Gastrocnemius medialis (tissue), 4 donors: ENCODE measurements around the gene ZCCHC14. TPM values are rescaled to one million over a fixed set of nuclear protein-coding genes. Genes with fewer than 3 reads are reported as not detected.

ENCODE experiments used
- ATAC-seq, 2 donors: fragments of 150-250 bp; one replicate each; pipeline ENCODE4 v1.9.1; 2016
- DNase-seq, 2 donors: peaks; one replicate each; pipeline ENCODE4 v3.0.0-alpha.2; 2019
- H3K27ac ChIP-seq, 4 donors: fragments of 200-600 bp; sonication (generic); 1 replicate in 1 of 4; 2 replicates in 3 of 4; pipeline ENCODE4 v1.5.1; 2016 to 2018; ENCODE audit warnings: mild to moderate bottlenecking in 2 of 4, moderate library complexity in 1 of 4
- H3K27me3 ChIP-seq, 3 donors: fragments of 200-600 bp; sonication (generic) in 2 of 3; 1 replicate in 1 of 3; 2 replicates in 2 of 3; pipeline versions ENCODE4 v1.5.1 to v1.6.0; 2016 to 2019; ENCODE audit warnings: mild to moderate bottlenecking in 1 of 3, moderate library complexity in 1 of 3
- H3K36me3 ChIP-seq, 2 donors: fragments of 200-600 bp; sonication (generic) in 1 of 2; one replicate each; pipeline ENCODE4 v1.5.1; 2017 to 2018
- H3K4me1 ChIP-seq, 2 donors: fragments of 200-600 bp; sonication (generic) in 1 of 2; one replicate each; pipeline ENCODE4 v1.5.1; 2016 to 2017; ENCODE audit warnings: mild to moderate bottlenecking in 2 of 2
- H3K4me3 ChIP-seq, 4 donors: fragments of 200-600 bp; sonication (generic) in 3 of 4; 1 replicate in 1 of 4; 2 replicates in 3 of 4; pipeline ENCODE4 v1.5.1; 2016 to 2019; ENCODE audit warnings: mild to moderate bottlenecking in 2 of 4
- H3K9me3 ChIP-seq, 3 donors: fragments of 200-600 bp; sonication (generic) in 2 of 3; 1 replicate in 1 of 3; 2 replicates in 2 of 3; pipeline ENCODE4 v1.5.1; 2016 to 2019
- CTCF ChIP-seq, 5 experiments: fragments of 450-650 bp in 3 of 5; fragments of 200-600 bp in 2 of 5; sonication (generic) in 2 of 5; IDR thresholded peaks in 4 of 5; conservative IDR thresholded peaks in 1 of 5; 1 replicate in 4 of 5; 2 replicates in 1 of 5; pipeline ENCODE4 v1.5.1; 2016 to 2019; ENCODE audit warnings: antibody characterized with exemption in 5 of 5, mild to moderate bottlenecking in 3 of 5, moderate library complexity in 3 of 5
- POLR2A ChIP-seq, 2 donors: fragments of 450-650 bp; IDR thresholded peaks; one replicate each; pipeline ENCODE4 v1.6.1; 2017; ENCODE audit warnings: antibody characterized with exemption in 2 of 2, mild to moderate bottlenecking in 2 of 2, moderate library complexity in 2 of 2
- in situ Hi-C, 4 donors: fragments of 200-750 bp; cut with MboI; loops; one replicate each; pipeline versions ENCODE4 v1.15.0 to v1.8.0; 2017; ENCODE audit warnings: low sequenced_read_pairs in 4 of 4
- intact Hi-C: fragments of 100-400 bp; cut with DNase I; formaldehyde crosslinking; loops from one replicate; pipeline ENCODE4 v1.15.1; 2023; ENCODE audit warnings: low total_unique reads
- total RNA-seq, 4 donors: library from RNA; depleted of rRNA; stranded (reverse); fragments of >200 nt; gene quantifications; one replicate each; pipeline versions ENCODE4 v1.1.0 to v1.2.3, GENCODE V29; 2016

Gene ZCCHC14
- total RNA-seq, 4 donors from 2014 or later, result 8.9 to 10.7 (median 9.3) TPM

GRCh38 chr16:87423429-87423828 lies 69.4 kb downstream of the ZCCHC14 start:
- TF ChIP-seq POLR2A (IDR thresholded peaks at IDR 0.05) (no peak), CTCF (IDR thresholded peaks at IDR 0.05 in 4 of 5, conservative IDR thresholded peaks at IDR 0.05 in 1 of 5) (no peak)
- Histone ChIP-seq H3K4me3 (no peak overlapping the region), H3K36me3 (peaks cover 0 to 11% of the 10 kb centered on the region in 2 donors), H3K4me1 (no peaks in the 10 kb centered on the region), H3K27me3 (no peaks in the 10 kb centered on the region), H3K9me3 (no peaks in the 10 kb centered on the region), H3K27ac (no peak overlapping the region)
- intact Hi-C loops (no loop called here), in situ Hi-C loops (loop anchor here in 3 of 4 donors (10.0 to 25.0 kb wide), 2 partner anchors 211 to 214 kb away; no protein-coding TSS in a partner anchor)
- DNase-seq (no peak), ATAC-seq (no peak)

GRCh38 chr16:87422106-87422505 lies 70.7 kb downstream of the ZCCHC14 start:
- in situ Hi-C loops, result loop anchor here in 3 of 4 donors (10.0 to 25.0 kb wide), 2 partner anchors 213 to 215 kb away; no protein-coding TSS in a partner anchor
- no peaks in the 10 kb centered on the region for H3K4me1 ChIP-seq
- ATAC-seq (no peak), DNase-seq (no peak)
- no peak overlapping the region for H3K4me3 ChIP-seq
- no peak for TF ChIP-seq POLR2A (IDR thresholded peaks at IDR 0.05)
- no peak for TF ChIP-seq CTCF (IDR thresholded peaks at IDR 0.05 in 4 of 5, conservative IDR thresholded peaks at IDR 0.05 in 1 of 5)
- H3K27me3 ChIP-seq, result no peaks in the 10 kb centered on the region
- H3K36me3 ChIP-seq, result peaks cover 0 to 13% of the 10 kb centered on the region in 2 donors
- no peaks in the 10 kb centered on the region for H3K9me3 ChIP-seq
- intact Hi-C loops, result no loop called here
- no peak overlapping the region for H3K27ac ChIP-seq

- peaks cover 0 to 18% of the 10 kb centered on the region in 2 donors for H3K36me3 ChIP-seq
- no peak overlapping the region for H3K27ac ChIP-seq
- H3K27me3 ChIP-seq, result no peaks in the 10 kb centered on the region
- intact Hi-C loops (no loop called here), in situ Hi-C loops (loop anchor here in 3 of 4 donors (10.0 to 25.0 kb wide), 2 partner anchors 214 to 216 kb away; no protein-coding TSS in a partner anchor)
- TF ChIP-seq POLR2A (IDR thresholded peaks at IDR 0.05), result no peak
- TF ChIP-seq CTCF (IDR thresholded peaks at IDR 0.05 in 4 of 5, conservative IDR thresholded peaks at IDR 0.05 in 1 of 5), result no peak
- no peak for ATAC-seq
- H3K9me3 ChIP-seq, result no peaks in the 10 kb centered on the region
- no peaks in the 10 kb centered on the region for H3K4me1 ChIP-seq
- no peak for DNase-seq
- no peak overlapping the region for H3K4me3 ChIP-seq
Observed at GRCh38 chr16:87421003-87421912, 71.6 kb downstream of the ZCCHC14 start.

- no peaks in the 10 kb centered on the region for H3K4me1 ChIP-seq
- in situ Hi-C loops, result loop anchor here in 3 of 4 donors (10.0 to 25.0 kb wide), 2 partner anchors 214 to 217 kb away; no protein-coding TSS in a partner anchor
- H3K27ac ChIP-seq, result no peak overlapping the region
- H3K27me3 ChIP-seq, result no peaks in the 10 kb centered on the region
- H3K4me3 ChIP-seq, result no peak overlapping the region
- DNase-seq (no peak), ATAC-seq (no peak)
- peaks cover 0 to 28% of the 10 kb centered on the region in 2 donors for H3K36me3 ChIP-seq
- no peak for TF ChIP-seq POLR2A (IDR thresholded peaks at IDR 0.05)
- TF ChIP-seq CTCF (IDR thresholded peaks at IDR 0.05 in 4 of 5, conservative IDR thresholded peaks at IDR 0.05 in 1 of 5), result no peak
- H3K9me3 ChIP-seq, result no peaks in the 10 kb centered on the region
- intact Hi-C loops, result no loop called here
Observed at GRCh38 chr16:87420026-87421002, 72.5 kb downstream of the ZCCHC14 start.
